Skin epidermis (tissue), 12 donors: ENCODE measurements around the gene ADCY1.
"Not testable (repeated sequence)": the region's sequence is repeated elsewhere in the genome, so short reads cannot be mapped to it uniquely, and the experiment has no call there.

ENCODE experiments used
- H3K27ac ChIP-seq, 21 experiments: fragments of 200-600 bp; sonication (generic) in 11 of 21; one replicate each; pipeline ENCODE4 v1.5.0; 2020; ENCODE audit warnings: mild to moderate bottlenecking in 3 of 21, inconsistent platforms in 2 of 21, moderate library complexity in 2 of 21
- H3K4me3 ChIP-seq, 7 experiments: fragments of 200-600 bp; sonication (generic) in 2 of 7; one replicate each; pipeline ENCODE4 v1.5.0; 2020; ENCODE audit warnings: inconsistent platforms in 2 of 7, mild to moderate bottlenecking in 2 of 7, moderate library complexity in 1 of 7

Gene ADCY1

GRCh38 chr7:45718464-45719330 lies 144.5 kb downstream of the ADCY1 start:
- Histone ChIP-seq H3K27ac (no peak overlapping the region), H3K4me3 (no peak overlapping the region)

GRCh38 chr7:45720989-45721388 lies 146.8 kb downstream of the ADCY1 start:
- no peak overlapping the region for H3K4me3 ChIP-seq
- H3K27ac ChIP-seq = no peak overlapping the region

- H3K4me3 ChIP-seq = no peak overlapping the region
- no peak overlapping the region for H3K27ac ChIP-seq
Observed at GRCh38 chr7:45721686-45722598, 147.8 kb downstream of the ADCY1 start.

GRCh38 chr7:45725231-45725630 lies 151.1 kb downstream of the ADCY1 start:
- not testable (repeated sequence) for H3K4me3 ChIP-seq, H3K27ac ChIP-seq

- Histone ChIP-seq H3K27ac (no peak overlapping the region), H3K4me3 (no peak overlapping the region)
Observed at GRCh38 chr7:45726883-45727282, 152.7 kb downstream of the ADCY1 start.

GRCh38 chr7:45731692-45732443 lies 157.7 kb downstream of the ADCY1 start:
- H3K27ac ChIP-seq, H3K4me3 ChIP-seq: not testable (repeated sequence)

GRCh38 chr7:45738920-45739319 lies 164.8 kb downstream of the ADCY1 start:
- not testable (repeated sequence) for H3K4me3 ChIP-seq, H3K27ac ChIP-seq

GRCh38 chr7:45740573-45740972 lies 166.4 kb downstream of the ADCY1 start:
- not testable (repeated sequence) for H3K27ac ChIP-seq, H3K4me3 ChIP-seq

GRCh38 chr7:45748976-45749375 lies 174.8 kb downstream of the ADCY1 start:
- H3K27ac ChIP-seq, H3K4me3 ChIP-seq: not testable (repeated sequence)

- not testable (repeated sequence) for H3K27ac ChIP-seq, H3K4me3 ChIP-seq
Observed at GRCh38 chr7:45751352-45751751, 177.2 kb downstream of the ADCY1 start.

- not testable (repeated sequence) for H3K27ac ChIP-seq, H3K4me3 ChIP-seq
Observed at GRCh38 chr7:45756333-45756732, 182.2 kb downstream of the ADCY1 start.

GRCh38 chr7:45756757-45757156 lies 182.6 kb downstream of the ADCY1 start:
- H3K27ac ChIP-seq, H3K4me3 ChIP-seq: not testable (repeated sequence)

GRCh38 chr7:45759464-45759863 lies 185.3 kb downstream of the ADCY1 start:
- H3K27ac ChIP-seq, H3K4me3 ChIP-seq: not testable (repeated sequence)

GRCh38 chr7:45761545-45762205 lies 187.5 kb downstream of the ADCY1 start:
- peak overlapping the region in 5 of 21 experiments; percentile 10 to 79 (median 71) for H3K27ac ChIP-seq
- H3K4me3 ChIP-seq = not testable (repeated sequence)

GRCh38 chr7:45762225-45762994 lies 188.2 kb downstream of the ADCY1 start:
- not testable (repeated sequence) for H3K4me3 ChIP-seq
- H3K27ac ChIP-seq = peak overlapping the region in 7 of 21 experiments; percentile 10 to 79 (median 47)

- Histone ChIP-seq H3K4me3 (peak overlapping the region; percentile 66 to 100 (median 91)), H3K27ac (peak overlapping the region; percentile 67 to 98 (median 91))
Observed at GRCh38 chr7:45768516-45769394, 194.6 kb downstream of the ADCY1 start.

GRCh38 chr7:45769626-45770025 lies 195.5 kb downstream of the ADCY1 start:
- H3K4me3 ChIP-seq = peak overlapping the region; percentile 66 to 100 (median 91)
- peak overlapping the region in 15 of 21 experiments; percentile 73 to 98 (median 93) for H3K27ac ChIP-seq
